Gastroesophageal sphincter (tissue), 4 donors: ENCODE data around the gene ZNF90. TPM values are rescaled to one million over a fixed set of nuclear protein-coding genes. Genes with fewer than 3 reads are reported as not detected.
A peak's percentile ranks its signal among the peaks of the same experiment; 100 is the strongest.

Source experiments
- ATAC-seq: fragments of 150-250 bp; one replicate; pipeline ENCODE4 v1.9.1; 2016; ENCODE audit warnings: mild to moderate bottlenecking, moderate library complexity
- H3K27ac ChIP-seq, 4 donors: fragments of 200-600 bp; sonication (generic) in 3 of 4; 1 replicate in 3 of 4; 2 replicates in 1 of 4; pipeline ENCODE4 v1.5.1; 2016 to 2019
- H3K27me3 ChIP-seq: fragments of 200-600 bp; sonication (generic); one replicate; pipeline ENCODE4 v1.5.1; 2019
- H3K36me3 ChIP-seq, 2 donors: fragments of 200-600 bp; sonication (generic); one replicate each; pipeline ENCODE4 v1.5.1; 2019; ENCODE audit warnings: control low read depth in 1 of 2
- H3K4me1 ChIP-seq, 3 donors: fragments of 200-600 bp; sonication (generic); 1 replicate in 2 of 3; 2 replicates in 1 of 3; pipeline ENCODE4 v1.5.1; 2016 to 2019; ENCODE audit warnings: control low read depth in 2 of 3
- H3K4me3 ChIP-seq, 2 donors: fragments of 200-600 bp; sonication (generic); one replicate each; pipeline ENCODE4 v1.5.1; 2019; ENCODE audit warnings: mild to moderate bottlenecking in 1 of 2, moderate library complexity in 1 of 2
- H3K9me3 ChIP-seq, 3 donors: fragments of 200-600 bp; sonication (generic); one replicate each; pipeline ENCODE4 v1.5.1; 2017 to 2019; ENCODE audit warnings: control low read depth in 2 of 3
- EP300 ChIP-seq: sonication (generic); formaldehyde crosslinking; IDR thresholded peaks from one replicate; pipeline ENCODE4 v1.6.1; 2017; ENCODE audit warnings: antibody characterized with exemption, mild to moderate bottlenecking
- POLR2A ChIP-seq, 2 donors: fragments of 450-650 bp; IDR thresholded peaks; one replicate each; pipeline ENCODE4 v1.6.1; 2017; ENCODE audit warnings: antibody characterized with exemption in 2 of 2, mild to moderate bottlenecking in 2 of 2, moderate library complexity in 1 of 2
- POLR2AphosphoS5 ChIP-seq: sonication (generic); formaldehyde crosslinking; IDR thresholded peaks from one replicate; pipeline ENCODE4 v1.6.1; 2017; ENCODE audit warnings: antibody characterized with exemption
- WGBS, 2 donors: methylation state at CpG; one replicate each; pipeline ENCODE4 v1.1.5; 2018; ENCODE audit warnings: low coverage in 1 of 2; 5-methylcytosine and 5-hydroxymethylcytosine counted together
- total RNA-seq, 4 donors: library from RNA; depleted of rRNA; stranded (reverse); fragments of >200 nt; gene quantifications; one replicate each; pipeline ENCODE4 v1.1.0, GENCODE V29; 2016
- TF ChIP-seq, protein P1 (sequence below), 4 experiments: fragments of 200-600 bp in 2 of 4; fragments of 450-650 bp in 2 of 4; sonication (generic) in 1 of 4; IDR thresholded peaks; one replicate each; pipeline ENCODE4 v1.5.1; 2017 to 2019; ENCODE audit warnings: antibody characterized with exemption in 4 of 4, mild to moderate bottlenecking in 2 of 4, moderate library complexity in 2 of 4

Gene ZNF90
- total RNA-seq, result 1 to 10 TPM in 3 of 4 donors, under 1 TPM in 1; 0.12 to 2.5 (median 1.6) TPM

DNA sequence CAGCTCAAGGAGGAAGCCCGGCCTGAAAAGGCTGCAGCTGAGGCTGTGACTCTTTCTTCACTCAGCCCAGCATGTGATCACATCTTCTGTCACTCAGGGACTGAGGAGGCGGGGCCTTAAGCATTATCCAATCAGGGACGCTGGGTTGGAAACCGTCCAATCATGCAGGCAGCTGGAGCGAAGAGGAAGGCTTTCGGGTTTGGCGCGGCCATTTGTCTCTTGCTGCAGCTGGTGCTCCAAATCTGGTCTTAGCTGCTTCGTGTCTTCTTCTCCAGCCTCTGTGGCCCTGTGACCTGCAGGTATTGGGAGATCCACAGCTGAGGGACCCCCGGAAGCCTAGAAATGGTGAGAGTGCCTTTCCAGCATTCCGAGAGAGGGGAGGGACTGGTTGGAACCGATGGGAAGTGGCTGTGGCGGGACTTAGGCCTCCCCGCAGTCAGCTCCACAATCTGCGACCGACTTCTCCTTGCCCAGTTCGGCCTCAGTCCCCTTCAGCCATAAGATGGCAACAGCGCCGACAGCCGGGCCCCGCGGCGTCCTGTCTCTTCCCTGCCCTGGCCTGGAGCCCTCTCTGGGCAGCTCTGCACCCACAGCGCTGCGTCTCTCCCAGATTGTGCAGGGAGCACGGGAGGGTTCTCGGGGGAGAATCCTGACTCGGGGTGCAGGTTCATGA is at the start of gene ZNF90:
ZNF90 (plus strand) TSS at position 210 of the 673 bp plus-strand sequence; CDS start at position 343, 133 bp downstream.
- TF ChIP-seq POLR2A (IDR thresholded peaks at IDR 0.05) (no peak), POLR2AphosphoS5 (peak; percentile 50), EP300 (no peak)
- TF ChIP-seq, protein P1, sequence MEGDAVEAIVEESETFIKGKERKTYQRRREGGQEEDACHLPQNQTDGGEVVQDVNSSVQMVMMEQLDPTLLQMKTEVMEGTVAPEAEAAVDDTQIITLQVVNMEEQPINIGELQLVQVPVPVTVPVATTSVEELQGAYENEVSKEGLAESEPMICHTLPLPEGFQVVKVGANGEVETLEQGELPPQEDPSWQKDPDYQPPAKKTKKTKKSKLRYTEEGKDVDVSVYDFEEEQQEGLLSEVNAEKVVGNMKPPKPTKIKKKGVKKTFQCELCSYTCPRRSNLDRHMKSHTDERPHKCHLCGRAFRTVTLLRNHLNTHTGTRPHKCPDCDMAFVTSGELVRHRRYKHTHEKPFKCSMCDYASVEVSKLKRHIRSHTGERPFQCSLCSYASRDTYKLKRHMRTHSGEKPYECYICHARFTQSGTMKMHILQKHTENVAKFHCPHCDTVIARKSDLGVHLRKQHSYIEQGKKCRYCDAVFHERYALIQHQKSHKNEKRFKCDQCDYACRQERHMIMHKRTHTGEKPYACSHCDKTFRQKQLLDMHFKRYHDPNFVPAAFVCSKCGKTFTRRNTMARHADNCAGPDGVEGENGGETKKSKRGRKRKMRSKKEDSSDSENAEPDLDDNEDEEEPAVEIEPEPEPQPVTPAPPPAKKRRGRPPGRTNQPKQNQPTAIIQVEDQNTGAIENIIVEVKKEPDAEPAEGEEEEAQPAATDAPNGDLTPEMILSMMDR (IDR thresholded peaks at IDR 0.05), result no peak
- Histone ChIP-seq H3K27me3 (no peaks in the 10 kb centered on the region), H3K9me3 (no peaks in the 10 kb centered on the region), H3K27ac (peak within 1 kb of the TSS in 3 of 4 donors; percentile 46 to 75 (median 67)), H3K4me1 (peaks cover 0 to 18% (median 0%) of the 10 kb centered on the region in 3 donors), H3K4me3 (peak within 1 kb of the TSS; percentile 45 to 55), H3K36me3 (no peaks in the 10 kb centered on the region)
- 0% methylated on average over 1 of the region's 28 CpGs for WGBS, 2 donors
- ATAC-seq, result peak; percentile 99

- TF ChIP-seq POLR2A (IDR thresholded peaks at IDR 0.05), result no peak
- TF ChIP-seq POLR2AphosphoS5, result no peak
- TF ChIP-seq, protein P1 (IDR thresholded peaks at IDR 0.05), result no peak
- no peak for TF ChIP-seq EP300
- Histone ChIP-seq H3K27ac (no peak overlapping the region), H3K36me3 (peaks cover 0 to 59% of the 10 kb centered on the region in 2 donors), H3K4me1 (no peaks in the 10 kb centered on the region), H3K27me3 (no peaks in the 10 kb centered on the region), H3K9me3 (no peaks in the 10 kb centered on the region), H3K4me3 (no peak overlapping the region)
- WGBS, 2 donors, result 97 to 100% methylated on average over 1 to 6 of the region's 6 CpGs
- no peak for ATAC-seq
Observed at GRCh38 chr19:20028611-20029010, 49.2 kb upstream of the ZNF90 start.

GRCh38 chr19:20035935-20036334 is 41.9 kb upstream of the ZNF90 start:
- no peak overlapping the region for H3K27ac ChIP-seq
- H3K4me1 ChIP-seq, result peaks cover 0 to 17% (median 0%) of the 10 kb centered on the region in 3 donors
- no peak overlapping the region for H3K4me3 ChIP-seq
- WGBS, 2 donors, result 94 to 95% methylated on average over 4 to 5 of the region's 5 CpGs
- ATAC-seq, result no peak
- no peaks in the 10 kb centered on the region for H3K9me3 ChIP-seq
- TF ChIP-seq EP300 (no peak), POLR2AphosphoS5 (no peak), POLR2A (IDR thresholded peaks at IDR 0.05) (no peak)
- TF ChIP-seq, protein P1 (IDR thresholded peaks at IDR 0.05), result no peak
- H3K36me3 ChIP-seq, result peaks cover 0 to 20% of the 10 kb centered on the region in 2 donors
- H3K27me3 ChIP-seq, result no peaks in the 10 kb centered on the region

DNA sequence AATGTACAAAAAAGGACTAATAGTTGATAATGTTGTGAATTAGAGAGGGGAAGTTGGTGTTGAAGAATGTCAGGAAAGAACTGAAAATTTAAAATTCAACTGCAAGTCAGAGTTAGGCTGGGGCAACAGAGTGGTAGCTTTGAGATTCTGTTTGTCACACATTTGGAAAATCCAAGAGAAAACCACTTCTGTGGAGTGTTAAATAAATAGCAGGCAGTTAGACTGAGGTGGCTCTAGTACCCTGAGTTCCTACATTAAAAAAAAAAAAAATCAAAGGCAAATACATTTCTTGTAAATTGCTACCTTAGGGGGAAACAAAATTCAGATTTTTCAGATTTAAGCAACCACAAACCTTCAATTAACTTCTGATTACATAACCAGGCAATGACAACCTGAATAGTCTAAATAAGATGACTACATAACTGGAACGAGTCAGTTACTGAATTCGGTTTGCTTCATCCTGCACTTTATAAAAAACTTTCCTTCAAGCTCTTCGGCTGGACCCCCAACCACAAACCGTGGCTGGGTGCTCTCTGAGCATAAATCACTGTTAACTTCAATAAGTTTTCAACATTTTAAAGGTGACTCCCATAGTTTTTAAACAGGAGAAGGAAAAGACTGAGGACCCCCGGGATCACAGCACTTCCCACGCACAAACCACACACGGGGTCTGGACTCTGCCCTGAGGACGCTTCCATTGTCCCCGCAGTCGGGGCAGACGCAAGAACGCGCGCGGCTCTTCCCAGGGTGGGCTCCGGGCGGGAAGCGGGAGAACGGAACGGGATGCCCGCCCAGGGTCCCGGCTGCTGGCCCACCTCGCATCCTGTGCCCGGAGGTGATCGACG is 39.2 kb upstream of the ZNF90 start:
- peak overlapping the region; percentile 5 to 83 (median 79) for H3K27ac ChIP-seq
- WGBS, 2 donors, result 0 to 1% methylated on average over 4 of the region's 26 CpGs
- peaks cover 0 to 5% of the 10 kb centered on the region in 2 donors for H3K36me3 ChIP-seq

More for the DNA sequence above, 39.2 kb upstream of the ZNF90 start:
- Histone ChIP-seq H3K27me3 (peaks cover 20% of the 10 kb centered on the region), H3K4me3 (peak overlapping the region; percentile 81 to 86), H3K9me3 (no peaks in the 10 kb centered on the region), H3K4me1 (peaks cover 0 to 17% (median 0%) of the 10 kb centered on the region in 3 donors)
- ATAC-seq, result no peak
- no peak for TF ChIP-seq POLR2AphosphoS5
- TF ChIP-seq EP300, result no peak
- TF ChIP-seq POLR2A (IDR thresholded peaks at IDR 0.05), result no peak
- TF ChIP-seq, protein P1 (IDR thresholded peaks at IDR 0.05), result no peak
